Neural progenitor cell (in vitro differentiated cells): ENCODE results near the gene AMIGO1. TPM values are rescaled to one million over a fixed set of nuclear protein-coding genes. Genes with fewer than 3 reads are reported as not detected.

Experiments used
- DNase-seq: peaks from one replicate; pipeline ENCODE4 v3.0.0-alpha.2; 2016; ENCODE audit warnings: low spot score
- H2AFZ ChIP-seq: fragments of 200-600 bp; sonication (generic); replicated peaks from 2 replicates; pipeline ENCODE4 v1.6.1; 2016; ENCODE audit warnings: antibody characterized with exemption
- H3F3A ChIP-seq: fragments of 200-600 bp; sonication (generic); 2 replicates; pipeline ENCODE4 v1.6.1; 2016; ENCODE audit warnings: antibody characterized with exemption, low read depth
- H3K27ac ChIP-seq: fragments of 200-600 bp; sonication (generic); 2 replicates; pipeline ENCODE4 v1.5.1; 2016; ENCODE audit warnings: mild to moderate bottlenecking
- H3K27me3 ChIP-seq: fragments of 200-600 bp; sonication (generic); 2 replicates; pipeline ENCODE4 v1.6.1; 2016; ENCODE audit warnings: mild to moderate bottlenecking, moderate library complexity
- H3K36me3 ChIP-seq: fragments of 200-600 bp; sonication (generic); 2 replicates; pipeline ENCODE4 v1.5.1; 2016
- H3K4me1 ChIP-seq: fragments of 200-600 bp; sonication (generic); 2 replicates; pipeline ENCODE4 v1.6.1; 2016; ENCODE audit warnings: mixed run types
- H3K4me2 ChIP-seq: fragments of 200-600 bp; sonication (generic); 2 replicates; pipeline ENCODE4 v1.6.1; 2016
- H3K4me3 ChIP-seq: fragments of 200-600 bp; sonication (generic); 2 replicates; pipeline ENCODE4 v1.5.1; 2016
- H3K79me2 ChIP-seq: fragments of 200-600 bp; sonication (generic); 2 replicates; pipeline ENCODE4 v1.6.1; 2016; ENCODE audit warnings: low read depth
- H3K9ac ChIP-seq: fragments of 200-600 bp; sonication (generic); 2 replicates; pipeline ENCODE4 v1.6.1; 2016
- H3K9me3 ChIP-seq: fragments of 200-600 bp; sonication (generic); 2 replicates; pipeline ENCODE4 v1.5.1; 2016; ENCODE audit warnings: low read depth
- H4K20me1 ChIP-seq: fragments of 200-600 bp; sonication (generic); 2 replicates; pipeline ENCODE4 v1.6.1; 2016; ENCODE audit warnings: low read depth
- H3K27ac Mint-ChIP-seq: 3 replicates; pipeline ENCODE4 v1.8.0; 2021; ENCODE audit warnings: mixed read lengths
- H3K27me3 Mint-ChIP-seq: 2 replicates; pipeline ENCODE4 v1.8.0; 2022; ENCODE audit warnings: low read depth, mild to moderate bottlenecking, inconsistent platforms, moderate library complexity, mixed read lengths; ENCODE audit not compliant: insufficient read depth
- H3K36me3 Mint-ChIP-seq: 3 replicates; pipeline ENCODE4 v1.8.0; 2021; ENCODE audit warnings: mixed read lengths
- H3K4me1 Mint-ChIP-seq: 3 replicates; pipeline ENCODE4 v1.8.0; 2021; ENCODE audit warnings: mixed read lengths
- H3K4me3 Mint-ChIP-seq: 3 replicates; pipeline ENCODE4 v1.8.0; 2021; ENCODE audit warnings: mild to moderate bottlenecking, moderate library complexity, mixed read lengths
- H3K9me3 Mint-ChIP-seq: 3 replicates; pipeline ENCODE4 v1.8.0; 2020; ENCODE audit warnings: mixed read lengths
- EZH2 ChIP-seq: fragments of 200-600 bp; sonication (generic); IDR thresholded peaks from 2 replicates; pipeline ENCODE4 v1.6.1; 2017; ENCODE audit warnings: antibody characterized with exemption, mild to moderate bottlenecking, moderate library complexity
- EZH2phosphoT487 ChIP-seq: fragments of 200-600 bp; sonication (generic); IDR thresholded peaks from 2 replicates; pipeline ENCODE4 v1.6.1; 2017; ENCODE audit warnings: antibody characterized with exemption
- total RNA-seq: library from RNA; depleted of rRNA; stranded (reverse); fragments of >200 nt; gene quantifications from 2 replicates; pipeline ENCODE4 v1.2.3, GENCODE V29; 2015; ENCODE audit warnings: low replicate concordance
- TF ChIP-seq, protein P1 (sequence below): fragments of 200-600 bp; sonication (generic); IDR thresholded peaks from 2 replicates; pipeline ENCODE4 v1.5.1; 2017; ENCODE audit warnings: antibody characterized with exemption, mild to moderate bottlenecking

AMIGO1 gene
- total RNA-seq, 1 donor from 2014 or later = 4.5 TPM

DNA sequence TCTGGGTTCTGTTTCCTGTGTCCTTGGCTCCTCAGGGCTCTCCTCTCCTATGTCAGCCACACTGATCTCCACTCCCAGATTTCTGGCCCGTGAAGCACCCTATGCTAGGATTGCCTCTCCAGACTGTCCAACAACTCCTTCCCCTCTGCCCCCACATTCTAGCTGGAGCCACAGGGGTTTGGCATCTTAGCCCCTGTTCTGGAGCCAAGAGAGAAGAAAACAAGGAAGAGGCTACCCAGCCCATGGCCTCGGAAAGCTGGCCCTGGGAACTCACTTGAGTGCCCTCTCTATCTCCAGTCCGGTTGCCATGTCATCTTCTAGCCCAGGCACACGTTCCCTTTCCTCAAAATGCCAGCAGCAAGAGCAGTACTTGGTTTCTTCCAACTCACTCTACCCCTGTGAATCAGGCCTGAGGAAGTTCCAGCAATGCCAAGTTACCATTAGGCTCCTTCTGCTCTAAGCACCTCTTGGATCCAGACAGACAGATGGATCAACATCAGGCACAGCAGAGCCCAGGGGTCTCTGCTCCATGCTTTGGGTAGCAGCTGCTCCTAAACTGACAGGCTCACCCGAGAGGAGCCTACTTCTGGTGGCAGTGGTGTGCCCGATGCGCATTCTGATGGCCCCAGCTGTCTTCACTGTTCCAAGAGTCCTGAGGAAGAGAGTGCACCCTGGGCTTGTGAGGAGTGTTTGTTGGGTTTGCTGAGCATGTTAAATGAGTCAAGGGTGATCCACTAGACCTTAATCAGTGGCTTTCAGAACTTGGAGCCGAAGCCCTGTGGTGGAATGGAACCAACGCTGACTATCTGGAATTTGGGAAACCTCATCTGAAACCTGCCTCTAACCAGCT is 18.5 kb upstream of the AMIGO1 start:
- Histone ChIP-seq H3K36me3 (no peaks in the 10 kb centered on the region), H3K79me2 (no peaks in the 10 kb centered on the region), H4K20me1 (no peaks in the 10 kb centered on the region), H3K9me3 (no peaks in the 10 kb centered on the region), H3F3A (peaks cover 5% of the 10 kb centered on the region), H3K27ac (no peak overlapping the region), H3K4me2 (no peak overlapping the region), H3K4me1 (peaks cover 15% of the 10 kb centered on the region), H3K27me3 (peaks cover 4% of the 10 kb centered on the region), H2AFZ (no peak overlapping the region), H3K4me3 (no peak overlapping the region), H3K9ac (no peak overlapping the region)
- TF ChIP-seq EZH2phosphoT487 (no peak), EZH2 (no peak)
- TF ChIP-seq, protein P1, sequence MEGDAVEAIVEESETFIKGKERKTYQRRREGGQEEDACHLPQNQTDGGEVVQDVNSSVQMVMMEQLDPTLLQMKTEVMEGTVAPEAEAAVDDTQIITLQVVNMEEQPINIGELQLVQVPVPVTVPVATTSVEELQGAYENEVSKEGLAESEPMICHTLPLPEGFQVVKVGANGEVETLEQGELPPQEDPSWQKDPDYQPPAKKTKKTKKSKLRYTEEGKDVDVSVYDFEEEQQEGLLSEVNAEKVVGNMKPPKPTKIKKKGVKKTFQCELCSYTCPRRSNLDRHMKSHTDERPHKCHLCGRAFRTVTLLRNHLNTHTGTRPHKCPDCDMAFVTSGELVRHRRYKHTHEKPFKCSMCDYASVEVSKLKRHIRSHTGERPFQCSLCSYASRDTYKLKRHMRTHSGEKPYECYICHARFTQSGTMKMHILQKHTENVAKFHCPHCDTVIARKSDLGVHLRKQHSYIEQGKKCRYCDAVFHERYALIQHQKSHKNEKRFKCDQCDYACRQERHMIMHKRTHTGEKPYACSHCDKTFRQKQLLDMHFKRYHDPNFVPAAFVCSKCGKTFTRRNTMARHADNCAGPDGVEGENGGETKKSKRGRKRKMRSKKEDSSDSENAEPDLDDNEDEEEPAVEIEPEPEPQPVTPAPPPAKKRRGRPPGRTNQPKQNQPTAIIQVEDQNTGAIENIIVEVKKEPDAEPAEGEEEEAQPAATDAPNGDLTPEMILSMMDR = no peak
- Mint-ChIP-seq H3K4me3 (no peak overlapping the region), H3K27me3 (peaks cover 7% of the 10 kb centered on the region), H3K36me3 (no peaks in the 10 kb centered on the region), H3K4me1 (peaks cover 27% of the 10 kb centered on the region), H3K9me3 (no peaks in the 10 kb centered on the region), H3K27ac (peak overlapping the region; percentile 4)
- no peak for DNase-seq

DNA sequence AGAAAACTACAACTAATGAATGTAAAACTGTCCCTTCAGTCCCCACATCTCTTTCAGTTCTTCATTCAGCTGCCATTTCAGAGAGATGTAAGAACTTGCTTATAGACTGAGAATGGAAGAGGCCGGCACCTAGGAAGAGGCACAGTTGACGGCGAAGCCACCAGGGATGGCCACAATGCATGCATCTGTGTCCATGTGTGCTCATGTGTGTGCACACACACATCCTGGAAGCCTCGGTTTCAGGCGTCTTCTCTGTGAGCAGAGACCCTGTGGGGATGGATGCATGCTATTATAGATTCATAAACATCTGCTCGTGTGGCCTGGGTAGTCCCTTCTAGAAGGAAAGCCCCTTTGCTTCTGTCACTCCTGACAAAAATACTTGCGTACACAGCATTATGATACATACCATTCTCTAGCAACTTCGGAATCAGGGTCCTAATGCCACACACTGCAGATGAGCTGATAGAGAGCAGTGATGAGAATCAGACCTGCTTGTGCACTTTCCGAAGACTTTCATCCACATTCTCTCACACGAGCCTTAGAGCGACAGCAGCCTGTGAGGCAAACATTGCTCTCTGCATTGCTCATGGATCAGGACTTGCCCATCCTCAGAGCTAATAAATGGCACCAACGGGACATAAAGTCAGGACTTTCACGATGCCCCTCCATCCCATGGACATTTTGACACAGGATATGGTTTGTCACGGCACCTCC is 17.7 kb upstream of the AMIGO1 start:
- Mint-ChIP-seq H3K4me3 (no peak overlapping the region), H3K27me3 (peaks cover 9% of the 10 kb centered on the region), H3K27ac (peak overlapping the region; percentile 4), H3K9me3 (no peaks in the 10 kb centered on the region), H3K36me3 (no peaks in the 10 kb centered on the region), H3K4me1 (peaks cover 22% of the 10 kb centered on the region)
- Histone ChIP-seq H3K4me2 (no peak overlapping the region), H2AFZ (no peak overlapping the region), H3K27me3 (peaks cover 4% of the 10 kb centered on the region), H4K20me1 (no peaks in the 10 kb centered on the region), H3K79me2 (no peaks in the 10 kb centered on the region), H3K4me3 (no peak overlapping the region), H3K27ac (no peak overlapping the region), H3F3A (peaks cover 5% of the 10 kb centered on the region), H3K9ac (no peak overlapping the region), H3K9me3 (no peaks in the 10 kb centered on the region), H3K4me1 (peaks cover 12% of the 10 kb centered on the region), H3K36me3 (no peaks in the 10 kb centered on the region)
- no peak for TF ChIP-seq EZH2
- no peak for DNase-seq

DNA sequence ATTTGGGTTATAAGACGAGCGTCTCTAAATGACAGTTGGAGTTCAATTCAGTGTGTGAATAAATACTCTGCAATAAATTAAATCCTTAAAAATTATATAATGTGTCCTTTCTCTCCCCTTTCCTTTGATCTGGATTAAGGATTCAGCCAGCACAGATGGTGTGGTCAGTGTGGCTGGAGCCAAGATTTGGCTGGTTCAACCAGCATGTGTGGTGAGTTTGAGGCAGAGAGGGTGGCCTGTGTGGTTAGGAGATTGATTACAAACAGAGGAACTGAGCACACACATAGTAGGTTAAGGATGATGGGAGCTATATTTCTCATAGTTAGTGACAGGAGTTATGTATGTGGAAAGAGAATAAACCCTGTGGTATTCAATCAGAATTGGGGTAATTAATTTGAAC is 14.2 kb upstream of the AMIGO1 start:
- no peaks in the 10 kb centered on the region for H4K20me1 ChIP-seq
- Mint-ChIP-seq H3K9me3 (no peaks in the 10 kb centered on the region), H3K27ac (no peak overlapping the region), H3K36me3 (no peaks in the 10 kb centered on the region), H3K27me3 (peaks cover 12% of the 10 kb centered on the region), H3K4me3 (no peak overlapping the region), H3K4me1 (peaks cover 6% of the 10 kb centered on the region)
- no peak overlapping the region for H3K4me2 ChIP-seq
- H3K9ac ChIP-seq = no peak overlapping the region
- peaks cover 4% of the 10 kb centered on the region for H3K27me3 ChIP-seq
- H3K36me3 ChIP-seq = no peaks in the 10 kb centered on the region
- no peaks in the 10 kb centered on the region for H3K9me3 ChIP-seq
- no peak for DNase-seq
- H3K4me3 ChIP-seq = no peak overlapping the region
- no peaks in the 10 kb centered on the region for H3F3A ChIP-seq
- no peak overlapping the region for H2AFZ ChIP-seq
- no peaks in the 10 kb centered on the region for H3K4me1 ChIP-seq
- H3K79me2 ChIP-seq = no peaks in the 10 kb centered on the region
- TF ChIP-seq EZH2phosphoT487 (no peak), EZH2 (no peak)
- TF ChIP-seq, protein P1 = no peak
- no peak overlapping the region for H3K27ac ChIP-seq
